GM12865 (cell line): ENCODE results near the gene SCLY.

ENCODE experiments used
- DNase-seq: peaks from one replicate; pipeline ENCODE4 v3.0.0; 2010; ENCODE audit warnings: low read depth
- H3K4me3 ChIP-seq: 2 replicates; pipeline ENCODE4 v1.5.1; 2011; ENCODE audit warnings: mild to moderate bottlenecking, low read depth, low read length, control low read depth
- CTCF ChIP-seq: IDR thresholded peaks from 2 replicates; pipeline ENCODE4 v1.5.1; 2011; ENCODE audit warnings: low read length, control low read depth, low read depth, inconsistent platforms; ENCODE audit not compliant: insufficient read depth; ENCODE audit errors: missing control alignments

SCLY gene

GRCh38 chr2:238148981-238149380, 88.2 kb downstream of the SCLY start:
- H3K4me3 ChIP-seq: no peak overlapping the region
- DNase-seq: no peak

More at GRCh38 chr2:238148981-238149380, 88.2 kb downstream of the SCLY start:
- TF ChIP-seq CTCF: no peak
